ENCODE results near the gene CEP128. TPM values are rescaled to one million over a fixed set of nuclear protein-coding genes. Genes with fewer than 3 reads are reported as not detected.

The CEP128 gene
- total RNA-seq, 1 experiment from 2014 or later, result 16.7 TPM

DNA sequence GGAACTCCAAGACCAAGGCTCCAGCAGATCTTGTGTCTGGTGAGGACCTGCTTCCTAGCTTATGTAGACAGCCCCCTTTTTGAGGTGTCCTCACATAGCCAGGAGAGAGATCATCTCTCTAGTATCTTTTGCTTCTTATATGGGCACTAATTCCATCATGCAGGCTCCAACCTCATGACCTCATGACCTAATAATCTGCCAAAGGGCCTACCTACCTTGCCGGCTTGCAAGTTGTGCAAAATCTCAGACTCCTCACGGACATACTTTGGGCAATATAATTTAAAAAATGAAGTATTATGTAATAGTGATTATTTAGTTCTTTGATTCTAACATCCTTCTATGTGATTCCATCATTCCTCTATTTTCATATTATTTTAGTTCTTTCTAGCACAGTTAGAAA lies 397.2 kb downstream of the CEP128 start:
- no TSS peak for BruUV-seq (replicated peaks)
- Mint-ChIP-seq H3K27me3 (ENCODE audit: insufficient read depth, unreplicated experiment) (no peaks in the 10 kb centered on the region), H3K9me3 (ENCODE audit: unreplicated experiment) (peaks cover 15% of the 10 kb centered on the region), H3K4me1 (ENCODE audit: low read depth, unreplicated experiment) (no peaks in the 10 kb centered on the region), H3K36me3 (ENCODE audit: insufficient read depth, unreplicated experiment) (no peaks in the 10 kb centered on the region), H3K27ac (ENCODE audit: unreplicated experiment) (no peak overlapping the region), H3K4me3 (ENCODE audit: unreplicated experiment) (no peak overlapping the region)
- intact Hi-C loops (cut with micrococcal nuclease; ENCODE audit: unreplicated experiment), result no loop called here
- Histone ChIP-seq H3K27me3 (replicated peaks; ENCODE audit: control insufficient read depth, insufficient read depth, low read length) (no peaks in the 10 kb centered on the region), H3K9me3 (no peaks in the 10 kb centered on the region; the same call in 1 of the 2 replicates), H3K36me3 (ENCODE audit: control insufficient read depth, insufficient read depth, low read length) (no peaks in the 10 kb centered on the region), H3K4me1 (no peaks in the 10 kb centered on the region), H3K4me3 (ENCODE audit: low read depth, low read length) (no peak overlapping the region)
- TF ChIP-seq, protein P1, sequence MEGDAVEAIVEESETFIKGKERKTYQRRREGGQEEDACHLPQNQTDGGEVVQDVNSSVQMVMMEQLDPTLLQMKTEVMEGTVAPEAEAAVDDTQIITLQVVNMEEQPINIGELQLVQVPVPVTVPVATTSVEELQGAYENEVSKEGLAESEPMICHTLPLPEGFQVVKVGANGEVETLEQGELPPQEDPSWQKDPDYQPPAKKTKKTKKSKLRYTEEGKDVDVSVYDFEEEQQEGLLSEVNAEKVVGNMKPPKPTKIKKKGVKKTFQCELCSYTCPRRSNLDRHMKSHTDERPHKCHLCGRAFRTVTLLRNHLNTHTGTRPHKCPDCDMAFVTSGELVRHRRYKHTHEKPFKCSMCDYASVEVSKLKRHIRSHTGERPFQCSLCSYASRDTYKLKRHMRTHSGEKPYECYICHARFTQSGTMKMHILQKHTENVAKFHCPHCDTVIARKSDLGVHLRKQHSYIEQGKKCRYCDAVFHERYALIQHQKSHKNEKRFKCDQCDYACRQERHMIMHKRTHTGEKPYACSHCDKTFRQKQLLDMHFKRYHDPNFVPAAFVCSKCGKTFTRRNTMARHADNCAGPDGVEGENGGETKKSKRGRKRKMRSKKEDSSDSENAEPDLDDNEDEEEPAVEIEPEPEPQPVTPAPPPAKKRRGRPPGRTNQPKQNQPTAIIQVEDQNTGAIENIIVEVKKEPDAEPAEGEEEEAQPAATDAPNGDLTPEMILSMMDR (IDR thresholded peaks at IDR 0.05; ENCODE audit: insufficient read depth in 1 of 2, low read depth in 1 of 2, low read length in 1 of 2, severe bottlenecking in 1 of 2, unreplicated experiment in 1 of 2), result no peak
- ChIA-PET POLR2A (no interaction called here), CTCF (no interaction called here)
- no peak for DNase-seq

DNA sequence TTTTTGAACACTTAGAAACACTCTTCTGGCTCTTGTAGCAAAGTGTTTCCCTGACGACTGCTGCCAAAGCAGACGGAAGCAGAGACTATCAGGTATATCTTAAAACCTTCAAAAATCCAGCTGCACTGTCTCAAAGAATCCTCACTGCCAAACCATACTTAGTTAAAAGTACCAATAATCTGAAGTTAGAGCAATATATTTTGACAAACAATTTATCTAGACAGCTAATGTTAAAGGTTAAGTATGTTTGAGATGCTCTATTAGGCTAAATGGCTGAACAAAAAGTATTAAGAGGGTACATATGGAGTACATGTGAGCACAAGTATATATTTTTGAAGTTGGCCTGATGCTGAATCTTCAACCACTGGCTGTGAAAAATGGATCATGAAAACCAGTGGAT lies 398.3 kb downstream of the CEP128 start:
- CTCF ChIA-PET, result no interaction called here
- H3K9me3 Mint-ChIP-seq (ENCODE audit: unreplicated experiment), result peaks cover 26% of the 10 kb centered on the region
- DNase-seq, result no peak
- H3K27ac Mint-ChIP-seq (ENCODE audit: unreplicated experiment), result no peak overlapping the region
- no peaks in the 10 kb centered on the region for H3K4me1 Mint-ChIP-seq (ENCODE audit: low read depth, unreplicated experiment)
- no peak overlapping the region for H3K4me3 Mint-ChIP-seq (ENCODE audit: unreplicated experiment)
- H3K4me1 ChIP-seq, result no peaks in the 10 kb centered on the region
- intact Hi-C loops (cut with micrococcal nuclease; ENCODE audit: unreplicated experiment), result no loop called here
- H3K36me3 ChIP-seq (ENCODE audit: control insufficient read depth, insufficient read depth, low read length), result no peaks in the 10 kb centered on the region
- BruUV-seq (replicated peaks), result no TSS peak
- POLR2A ChIA-PET, result no interaction called here
- TF ChIP-seq, protein P1 (IDR thresholded peaks at IDR 0.05; ENCODE audit: insufficient read depth in 1 of 2, low read depth in 1 of 2, low read length in 1 of 2, severe bottlenecking in 1 of 2, unreplicated experiment in 1 of 2), result no peak
- H3K9me3 ChIP-seq, result no peaks in the 10 kb centered on the region; the same call in 1 of the 2 replicates
- H3K4me3 ChIP-seq (ENCODE audit: low read depth, low read length), result no peak overlapping the region
- no peaks in the 10 kb centered on the region for H3K27me3 ChIP-seq (replicated peaks; ENCODE audit: control insufficient read depth, insufficient read depth, low read length)
- H3K27me3 Mint-ChIP-seq (ENCODE audit: insufficient read depth, unreplicated experiment), result no peaks in the 10 kb centered on the region
- no peaks in the 10 kb centered on the region for H3K36me3 Mint-ChIP-seq (ENCODE audit: insufficient read depth, unreplicated experiment)

DNA sequence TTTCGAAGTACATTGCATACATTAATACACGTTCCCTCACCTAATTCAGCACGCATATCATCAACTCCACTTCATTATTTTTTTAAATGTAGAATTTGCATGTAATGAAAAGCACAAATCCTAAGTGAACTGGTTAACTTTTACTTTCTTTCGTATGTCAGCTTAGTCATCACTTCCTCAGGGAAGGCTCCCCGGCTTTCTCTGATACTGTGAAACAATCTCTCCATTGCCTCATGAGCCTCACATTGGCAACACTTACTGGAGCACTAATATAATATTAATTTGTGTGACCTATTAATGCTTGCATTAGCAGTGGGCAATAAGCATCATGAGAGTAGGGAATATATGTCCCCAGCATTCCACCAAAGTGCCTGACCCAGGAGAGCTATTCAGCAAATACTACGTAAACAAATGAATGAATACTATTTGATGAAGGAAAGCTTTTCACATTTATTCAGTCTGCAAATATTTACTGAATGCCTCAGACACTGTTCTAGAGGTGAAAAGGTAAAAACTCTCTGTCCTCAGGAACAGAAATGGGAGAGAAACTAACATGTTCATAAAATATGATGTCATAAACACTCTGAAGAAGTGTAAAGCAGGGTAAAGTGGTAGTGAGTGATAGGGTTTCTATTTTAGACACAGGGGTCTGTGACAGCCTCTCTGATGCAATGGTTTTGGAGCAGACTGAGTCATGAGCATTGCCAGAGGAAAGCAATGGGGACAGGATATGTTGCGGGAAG lies 402.7 kb downstream of the CEP128 start:
- H3K27ac Mint-ChIP-seq (ENCODE audit: unreplicated experiment), result no peak overlapping the region

More for the DNA sequence above, 402.7 kb downstream of the CEP128 start:
- ChIA-PET CTCF (no interaction called here), POLR2A (no interaction called here)
- Mint-ChIP-seq H3K36me3 (ENCODE audit: insufficient read depth, unreplicated experiment) (no peaks in the 10 kb centered on the region), H3K4me1 (ENCODE audit: low read depth, unreplicated experiment) (no peaks in the 10 kb centered on the region), H3K9me3 (ENCODE audit: unreplicated experiment) (peaks cover 29% of the 10 kb centered on the region), H3K4me3 (ENCODE audit: unreplicated experiment) (no peak overlapping the region), H3K27me3 (ENCODE audit: insufficient read depth, unreplicated experiment) (no peaks in the 10 kb centered on the region)
- BruUV-seq (replicated peaks), result no TSS peak
- no peaks in the 10 kb centered on the region for H3K4me1 ChIP-seq
- TF ChIP-seq, protein P1 (IDR thresholded peaks at IDR 0.05; ENCODE audit: insufficient read depth in 1 of 2, low read depth in 1 of 2, low read length in 1 of 2, severe bottlenecking in 1 of 2, unreplicated experiment in 1 of 2), result no peak
- no peak overlapping the region for H3K4me3 ChIP-seq (ENCODE audit: low read depth, low read length)
- H3K36me3 ChIP-seq (ENCODE audit: control insufficient read depth, insufficient read depth, low read length), result no peaks in the 10 kb centered on the region
- no peaks in the 10 kb centered on the region; the same call in 1 of the 2 replicates for H3K9me3 ChIP-seq
- H3K27me3 ChIP-seq (replicated peaks; ENCODE audit: control insufficient read depth, insufficient read depth, low read length), result no peaks in the 10 kb centered on the region
- no peak for DNase-seq
- intact Hi-C loops (cut with micrococcal nuclease; ENCODE audit: unreplicated experiment), result no loop called here

All from Caco-2 (cell line).